H1 (cell line): Measurements from ENCODE around the gene ASXL3. TPM values are rescaled to one million over a fixed set of nuclear protein-coding genes. Genes with fewer than 3 reads are reported as not detected.

Source experiments
- CTCF ChIA-PET: fragments of 300-600 bp; sonication (Branson Sonifier 250); formaldehyde crosslinking; loops from one replicate; lab custom pipeline; 2021; ENCODE audit not compliant: partially characterized antibody; lab: Charles Lee
- POLR2A ChIA-PET: fragments of 300-600 bp; sonication (Branson Sonifier 250); formaldehyde crosslinking; loops from one replicate; lab custom pipeline; 2021; ENCODE audit warnings: inconsistent platforms; ENCODE audit not compliant: partially characterized antibody; lab: Charles Lee
- DNase-seq, 2 experiments: peaks; one replicate each; pipeline versions ENCODE4 v3.0.0 to v3.0.0-alpha.2; 2010 to 2022; ENCODE audit warnings: low spot score in 2 of 2, low read depth in 1 of 2, mixed read lengths in 1 of 2
- FAIRE-seq: peaks from 2 replicates; lab custom pipeline; 2011; peaks lifted over from hg19 to GRCh38; lab: Jason Lieb, UNC
- H2AFZ ChIP-seq: 2 replicates; pipeline ENCODE4 v1.8.1; 2012; ENCODE audit warnings: low read length, inconsistent platforms
- H2AK5ac ChIP-seq: 2 replicates; pipeline ENCODE4 v1.6.1; 2013; ENCODE audit warnings: low read depth, low read length
- H2BK120ac ChIP-seq: replicated peaks from 2 replicates; pipeline ENCODE3; 2013; ENCODE audit warnings: low read depth, low read length, inconsistent platforms
- H2BK12ac ChIP-seq: 2 replicates; pipeline ENCODE4 v1.6.1; 2013; ENCODE audit warnings: low read depth, low read length
- H2BK15ac ChIP-seq: 2 replicates; pipeline ENCODE4 v1.6.1; 2013; ENCODE audit warnings: low read length
- H2BK20ac ChIP-seq: 2 replicates; pipeline ENCODE4 v1.6.1; 2013; ENCODE audit warnings: low read length
- H2BK5ac ChIP-seq: 2 replicates; pipeline ENCODE4 v1.6.1; 2013; ENCODE audit warnings: low read depth, low read length
- H3K14ac ChIP-seq: 2 replicates; pipeline ENCODE4 v1.6.1; 2013; ENCODE audit warnings: inconsistent platforms; ENCODE audit not compliant: insufficient read length
- H3K18ac ChIP-seq: 2 replicates; pipeline ENCODE4 v1.6.1; 2013; ENCODE audit warnings: low read length; ENCODE audit errors: extremely low read depth
- H3K23ac ChIP-seq: 2 replicates; pipeline ENCODE4 v1.6.1; 2013; ENCODE audit warnings: inconsistent platforms; ENCODE audit not compliant: insufficient read length
- H3K23me2 ChIP-seq: 2 replicates; pipeline ENCODE4 v1.6.1; 2013; ENCODE audit warnings: low read depth, low read length
- H3K27ac ChIP-seq: 2 replicates; pipeline ENCODE4 v1.6.1; 2011; ENCODE audit warnings: low read depth, low read length, inconsistent platforms
- H3K27me3 ChIP-seq, 4 experiments: replicated peaks in 1 of 4; 1 replicate in 1 of 4; 2 replicates in 3 of 4; pipeline versions ENCODE4 v1.6.1 to v1.8.1; 2011 to 2013; ENCODE audit warnings: low read length in 3 of 4, mild to moderate bottlenecking in 3 of 4, inconsistent platforms in 2 of 4, mixed read lengths in 2 of 4, moderate library complexity in 1 of 4; ENCODE audit not compliant: control insufficient read depth in 3 of 4, insufficient read depth in 3 of 4; ENCODE audit errors: extremely low read depth in 1 of 4
- H3K36me3 ChIP-seq, 4 experiments: 2 replicates each; pipeline versions ENCODE4 v1.6.1 to v1.8.1; 2011 to 2013; ENCODE audit warnings: mild to moderate bottlenecking in 4 of 4, low read length in 3 of 4, moderate library complexity in 2 of 4, control low read depth in 1 of 4, inconsistent platforms in 1 of 4; ENCODE audit not compliant: insufficient read depth in 4 of 4, control insufficient read depth in 2 of 4
- H3K4ac ChIP-seq: replicated peaks from 2 replicates; pipeline ENCODE3; 2013; ENCODE audit warnings: low read length, low read depth, mixed read lengths, inconsistent platforms; ENCODE audit not compliant: insufficient read length
- H3K4me1 ChIP-seq, 4 experiments: replicated peaks in 1 of 4; 1 replicate in 1 of 4; 2 replicates in 3 of 4; pipeline versions ENCODE4 v1.6.1 to v1.8.1; 2011 to 2013; ENCODE audit warnings: low read length in 3 of 4, inconsistent platforms in 2 of 4, mixed read lengths in 1 of 4; ENCODE audit not compliant: insufficient read depth in 4 of 4, control insufficient read depth in 3 of 4
- H3K4me2 ChIP-seq, 2 experiments: 2 replicates each; pipeline versions ENCODE4 v1.6.1 to v1.8.1; 2011 to 2013; ENCODE audit warnings: low read depth in 2 of 2, low read length in 2 of 2, control low read depth in 1 of 2, inconsistent platforms in 1 of 2, mild to moderate bottlenecking in 1 of 2; ENCODE audit not compliant: insufficient read depth in 1 of 2
- H3K4me3 ChIP-seq, 4 experiments: fragments of 200-600, 300-600 bp in 1 of 4; sonication (generic), shearing (Covaris generic), sonication (Bioruptor Twin) in 1 of 4; 2 replicates each; pipeline versions ENCODE4 v1.5.1 to v1.8.1; 2011 to 2016; ENCODE audit warnings: low read length in 4 of 4, low read depth in 3 of 4, control low read depth in 2 of 4, inconsistent platforms in 2 of 4, mild to moderate bottlenecking in 2 of 4, mixed read lengths in 1 of 4, moderate library complexity in 1 of 4; ENCODE audit not compliant: insufficient read depth in 2 of 4; ENCODE audit errors: extremely low read depth in 1 of 4
- H3K56ac ChIP-seq: replicated peaks from 2 replicates; pipeline ENCODE3; 2013; ENCODE audit warnings: low read depth, mild to moderate bottlenecking, mixed read lengths, low read length, inconsistent platforms; ENCODE audit not compliant: insufficient read length
- H3K79me1 ChIP-seq: 2 replicates; pipeline ENCODE4 v1.6.1; 2013; ENCODE audit warnings: low read depth, low read length, control low read depth
- H3K79me2 ChIP-seq, 2 experiments: 2 replicates each; pipeline versions ENCODE4 v1.6.1 to v1.8.1; 2012 to 2013; ENCODE audit warnings: low read length in 2 of 2, mild to moderate bottlenecking in 2 of 2, inconsistent platforms in 1 of 2; ENCODE audit not compliant: insufficient read depth in 2 of 2, control insufficient read depth in 1 of 2
- H3K9ac ChIP-seq, 4 experiments: replicated peaks in 1 of 4; 1 replicate in 1 of 4; 2 replicates in 3 of 4; pipeline versions ENCODE4 v1.6.1 to v1.8.1; 2011 to 2013; ENCODE audit warnings: low read depth in 3 of 4, low read length in 3 of 4, control low read depth in 2 of 4, mild to moderate bottlenecking in 2 of 4, moderate library complexity in 2 of 4, inconsistent platforms in 1 of 4; ENCODE audit errors: extremely low read depth in 1 of 4
- H3K9me3 ChIP-seq, 2 experiments: 2 replicates each; pipeline versions ENCODE4 v1.6.1 to v1.8.1; 2012 to 2013; ENCODE audit warnings: mild to moderate bottlenecking in 2 of 2, moderate library complexity in 2 of 2, control low read depth in 1 of 2, inconsistent platforms in 1 of 2, low read depth in 1 of 2, low read length in 1 of 2, mixed read lengths in 1 of 2; ENCODE audit not compliant: insufficient read depth in 2 of 2
- H4K20me1 ChIP-seq, 2 experiments: replicated peaks in 1 of 2; 2 replicates each; pipeline versions ENCODE3 to v1.8.1; 2011 to 2013; ENCODE audit warnings: inconsistent platforms in 2 of 2, low read length in 2 of 2, mild to moderate bottlenecking in 1 of 2; ENCODE audit not compliant: insufficient read depth in 2 of 2, control insufficient read depth in 1 of 2
- H4K5ac ChIP-seq: 2 replicates; pipeline ENCODE4 v1.6.1; 2013; ENCODE audit warnings: low read length, low read depth, mixed read lengths, inconsistent platforms; ENCODE audit not compliant: insufficient read length
- H4K8ac ChIP-seq: 2 replicates; pipeline ENCODE4 v1.8.0; 2013; ENCODE audit warnings: mild to moderate bottlenecking, moderate library complexity, low read length, inconsistent platforms; ENCODE audit not compliant: insufficient read depth; ENCODE audit errors: extremely low read depth
- H4K91ac ChIP-seq: replicated peaks from 2 replicates; pipeline ENCODE3; 2013; ENCODE audit warnings: low read length, mixed read lengths, inconsistent platforms; ENCODE audit not compliant: insufficient read length
- BCL11A ChIP-seq, 2 experiments: IDR thresholded peaks; one replicate each; pipeline ENCODE4 v1.6.1; 2011; ENCODE audit warnings: low read depth in 2 of 2, low read length in 2 of 2, mild to moderate bottlenecking in 2 of 2
- EP300 ChIP-seq, 2 experiments: IDR thresholded peaks; 1 replicate in 1 of 2; 2 replicates in 1 of 2; pipeline ENCODE4 v1.6.1; 2011 to 2012; ENCODE audit warnings: low read depth in 2 of 2, low read length in 2 of 2, mild to moderate bottlenecking in 2 of 2, borderline replicate concordance in 1 of 2, inconsistent platforms in 1 of 2, moderate library complexity in 1 of 2
- HDAC6 ChIP-seq: IDR thresholded peaks from one replicate; pipeline ENCODE4 v1.7.1; 2012; ENCODE audit warnings: low read depth, mild to moderate bottlenecking, inconsistent platforms, low read length, moderate library complexity
- JUND ChIP-seq: IDR thresholded peaks from 2 replicates; pipeline ENCODE4 v1.6.1; 2011; ENCODE audit warnings: mild to moderate bottlenecking, improper control_type of control experiment, low read length
- NANOG ChIP-seq: IDR thresholded peaks from 2 replicates; pipeline ENCODE4 v1.6.1; 2011; ENCODE audit warnings: low read length, low read depth, mild to moderate bottlenecking, inconsistent platforms; ENCODE audit not compliant: insufficient read depth, poor library complexity, severe bottlenecking
- NRF1 ChIP-seq: IDR thresholded peaks from 2 replicates; pipeline ENCODE4 v1.6.1; 2011; ENCODE audit warnings: mild to moderate bottlenecking, low read depth, low read length, improper control_type of control experiment
- POLR2A ChIP-seq, 2 experiments: IDR thresholded peaks; 1 replicate in 1 of 2; 2 replicates in 1 of 2; pipeline ENCODE4 v1.6.1; 2011; ENCODE audit warnings: low read depth in 2 of 2, low read length in 2 of 2, mild to moderate bottlenecking in 2 of 2; ENCODE audit errors: control extremely low read depth in 1 of 2
- RFX5 ChIP-seq: IDR thresholded peaks from 2 replicates; pipeline ENCODE4 v1.6.1; 2011; ENCODE audit warnings: low read depth, low read length, improper control_type of control experiment, borderline replicate concordance
- RXRA ChIP-seq: IDR thresholded peaks from 2 replicates; pipeline ENCODE4 v1.6.1; 2011; ENCODE audit warnings: low read depth, mild to moderate bottlenecking, low read length, moderate library complexity; ENCODE audit not compliant: insufficient read depth
- SIN3A ChIP-seq, 2 experiments: IDR thresholded peaks in 1 of 2; conservative IDR thresholded peaks in 1 of 2; 2 replicates each; pipeline ENCODE4 v1.6.1; 2011 to 2012; ENCODE audit warnings: low read length in 2 of 2, improper control_type of control experiment in 1 of 2, low read depth in 1 of 2, mild to moderate bottlenecking in 1 of 2
- TBP ChIP-seq: IDR thresholded peaks from 2 replicates; pipeline ENCODE4 v1.6.1; 2011; ENCODE audit warnings: low read depth, low read length, improper control_type of control experiment
- TCF12 ChIP-seq: IDR thresholded peaks from 2 replicates; pipeline ENCODE4 v1.6.1; 2011; ENCODE audit warnings: low read depth, mild to moderate bottlenecking, low read length
- WGBS, 2 experiments: shearing (Covaris generic) in 1 of 2; methylation state at CpG; one replicate each; pipeline versions ENCODE4 v1.1.6 to v1.1.7; 2013 to 2015; ENCODE audit warnings: low lambda C conversion rate in 2 of 2, mixed read lengths in 2 of 2, inconsistent platforms in 1 of 2, low coverage in 1 of 2, missing lambda C conversion rate in 1 of 2; ENCODE audit not compliant: insufficient replicate concordance in 2 of 2, insufficient coverage in 1 of 2, insufficient read length in 1 of 2; ENCODE audit errors: extremely low coverage in 1 of 2, missing lambda C conversion rate in 1 of 2; 5-methylcytosine and 5-hydroxymethylcytosine counted together
- polyA plus RNA-seq, 7 experiments: library from polyadenylated mRNA; depleted of rRNA in 3 of 7; stranded (reverse) in 5 of 7; unstranded in 2 of 7; fragments of >200 nt in 5 of 7; fragments of 200-250 nt in 2 of 7; gene quantifications; 1 replicate in 5 of 7; 2 replicates in 1 of 7; 4 replicates in 1 of 7; pipeline versions ENCODE4 v1.2.1 to v1.2.3, GENCODE V29; 2011 to 2013; ENCODE audit warnings: missing spikeins in 2 of 7, mixed read lengths in 2 of 7
- total RNA-seq: library from RNA; stranded (reverse); fragmentation: NEBNext Ultra II Directional; extraction: Animal tissue kit (Norgen Biotek cat#: 25700); gene quantifications from 2 replicates; pipeline ENCODE4 v1.2.1, GENCODE V29; 2021
- TF ChIP-seq, protein P1 (sequence below): IDR thresholded peaks from 2 replicates; pipeline ENCODE4 v1.6.1; 2011; ENCODE audit warnings: low read length, improper control_type of control experiment

The ASXL3 gene
- total and polyA plus RNA-seq, 2 of the 8 experiments (the other 6 are each of a cell fraction or from before 2014, with no cell fraction given), result 0.08 to 1.3 TPM

DNA sequence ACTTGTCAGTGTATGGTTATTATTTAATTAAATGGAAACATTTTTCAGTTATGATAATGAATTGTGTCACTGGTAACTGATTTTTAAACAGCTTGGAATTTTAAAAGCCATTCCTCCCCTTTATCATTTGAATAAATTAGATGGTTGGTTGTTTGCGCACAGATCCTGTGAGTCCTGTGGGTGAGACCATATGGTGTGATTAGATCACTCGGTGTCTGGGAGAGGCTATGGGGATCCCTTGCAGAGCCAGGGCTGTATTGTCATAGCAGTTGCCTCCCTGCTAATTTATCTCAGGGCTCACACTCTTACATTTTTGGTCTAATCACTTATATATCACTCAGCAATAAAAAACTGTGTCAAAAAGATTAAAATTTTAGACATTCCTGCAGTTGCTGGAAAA is 133.5 kb downstream of the ASXL3 start:
- no peak for DNase-seq
- Histone ChIP-seq H3K18ac (no peak overlapping the region), H2BK5ac (no peak overlapping the region), H4K20me1 (no peaks in the 10 kb centered on the region), H3K79me2 (no peaks in the 10 kb centered on the region), H4K5ac (no peak overlapping the region), H2BK12ac (no peak overlapping the region), H2BK15ac (no peak overlapping the region), H2AK5ac (no peak overlapping the region), H3K79me1 (no peaks in the 10 kb centered on the region), H3K14ac (no peak overlapping the region), H3K23ac (no peak overlapping the region), H4K8ac (no peak overlapping the region), H3K4me3 (no peak overlapping the region), H3K9me3 (no peaks in the 10 kb centered on the region), H4K91ac (no peak overlapping the region), H3K23me2 (no peaks in the 10 kb centered on the region), H2BK120ac (no peak overlapping the region), H3K4me2 (no peak overlapping the region), H3K4ac (no peak overlapping the region), H3K36me3 (no peaks in the 10 kb centered on the region), H3K4me1 (no peaks in the 10 kb centered on the region), H2BK20ac (no peak overlapping the region), H3K9ac (no peak overlapping the region), H3K56ac (no peak overlapping the region), H3K27me3 (no peaks in the 10 kb centered on the region), H2AFZ (no peak overlapping the region), H3K27ac (no peak overlapping the region)
- ChIA-PET POLR2A (interaction anchor here (1.1 kb wide), 1 partner anchor 96 kb away, joined by 3 read pairs; no protein-coding TSS in a partner anchor), CTCF (interaction anchor here (1.0 kb wide), 1 partner anchor 17 kb away, joined by 3 read pairs; no protein-coding TSS in a partner anchor)
- WGBS, 2 experiments, result 91% methylated on average over 2 of the region's 2 CpGs; no CpG with 5 or more reads in 1 of the 2 experiments
- FAIRE-seq, result no peak
- TF ChIP-seq RXRA (no peak), POLR2A (IDR thresholded peaks at IDR 0.05; ENCODE audit: control extremely low read depth in 1 of 2, low read depth in 2 of 2, low read length in 2 of 2) (no peak), TCF12 (no peak), BCL11A (IDR thresholded peaks at IDR 0.05; ENCODE audit: low read depth in 2 of 2, low read length in 2 of 2) (no peak), SIN3A (conservative IDR thresholded peaks at IDR 0.05 in 1 of 2, IDR thresholded peaks at IDR 0.05 in 1 of 2; ENCODE audit: low read depth in 1 of 2, low read length in 2 of 2) (no peak), EP300 (IDR thresholded peaks at IDR 0.05; ENCODE audit: borderline replicate concordance in 1 of 2, low read depth in 2 of 2, low read length in 2 of 2) (no peak), HDAC6 (no peak), RFX5 (no peak), JUND (no peak), NRF1 (no peak), TBP (no peak), NANOG (no peak)
- TF ChIP-seq, protein P1, sequence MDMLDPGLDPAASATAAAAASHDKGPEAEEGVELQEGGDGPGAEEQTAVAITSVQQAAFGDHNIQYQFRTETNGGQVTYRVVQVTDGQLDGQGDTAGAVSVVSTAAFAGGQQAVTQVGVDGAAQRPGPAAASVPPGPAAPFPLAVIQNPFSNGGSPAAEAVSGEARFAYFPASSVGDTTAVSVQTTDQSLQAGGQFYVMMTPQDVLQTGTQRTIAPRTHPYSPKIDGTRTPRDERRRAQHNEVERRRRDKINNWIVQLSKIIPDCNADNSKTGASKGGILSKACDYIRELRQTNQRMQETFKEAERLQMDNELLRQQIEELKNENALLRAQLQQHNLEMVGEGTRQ, result no peak
